ENCODE data around the gene SLC44A2.

DNA sequence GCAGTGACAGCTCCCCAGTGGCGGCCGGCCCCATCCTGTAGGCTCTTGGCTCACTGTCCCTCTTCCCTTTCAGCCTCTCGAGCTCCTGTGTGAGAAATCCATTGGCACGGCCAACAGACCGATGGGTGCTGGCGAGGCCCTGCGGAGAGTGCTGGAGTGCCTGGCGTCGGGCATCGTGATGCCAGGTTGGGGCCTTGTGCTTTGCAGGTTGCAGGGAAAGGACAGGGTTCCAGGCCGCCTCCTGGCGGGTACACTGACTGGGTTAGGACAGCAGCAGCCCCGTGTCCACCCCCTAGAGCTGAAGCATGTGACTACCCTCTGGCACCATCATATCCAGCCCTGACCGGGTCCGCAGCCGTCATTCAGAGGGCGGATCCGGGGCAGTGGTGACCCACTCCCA is 54.4 kb downstream of the SLC44A2 start:
- TF ChIP-seq, protein P1, sequence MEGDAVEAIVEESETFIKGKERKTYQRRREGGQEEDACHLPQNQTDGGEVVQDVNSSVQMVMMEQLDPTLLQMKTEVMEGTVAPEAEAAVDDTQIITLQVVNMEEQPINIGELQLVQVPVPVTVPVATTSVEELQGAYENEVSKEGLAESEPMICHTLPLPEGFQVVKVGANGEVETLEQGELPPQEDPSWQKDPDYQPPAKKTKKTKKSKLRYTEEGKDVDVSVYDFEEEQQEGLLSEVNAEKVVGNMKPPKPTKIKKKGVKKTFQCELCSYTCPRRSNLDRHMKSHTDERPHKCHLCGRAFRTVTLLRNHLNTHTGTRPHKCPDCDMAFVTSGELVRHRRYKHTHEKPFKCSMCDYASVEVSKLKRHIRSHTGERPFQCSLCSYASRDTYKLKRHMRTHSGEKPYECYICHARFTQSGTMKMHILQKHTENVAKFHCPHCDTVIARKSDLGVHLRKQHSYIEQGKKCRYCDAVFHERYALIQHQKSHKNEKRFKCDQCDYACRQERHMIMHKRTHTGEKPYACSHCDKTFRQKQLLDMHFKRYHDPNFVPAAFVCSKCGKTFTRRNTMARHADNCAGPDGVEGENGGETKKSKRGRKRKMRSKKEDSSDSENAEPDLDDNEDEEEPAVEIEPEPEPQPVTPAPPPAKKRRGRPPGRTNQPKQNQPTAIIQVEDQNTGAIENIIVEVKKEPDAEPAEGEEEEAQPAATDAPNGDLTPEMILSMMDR (IDR thresholded peaks at IDR 0.05; ENCODE audit: insufficient read depth, low read length) = no peak
- TF ChIP-seq POLR2AphosphoS5 (IDR thresholded peaks at IDR 0.05; ENCODE audit: low read depth) (peak; percentile 10; the same call in 1 of the 2 replicates), GABPA (IDR thresholded peaks at IDR 0.05; ENCODE audit: low read depth) (no peak)

Measured in HL-60 (cell line).